Measurements from ENCODE around the gene MRPL36. TPM values are rescaled to one million over a fixed set of nuclear protein-coding genes. Genes with fewer than 3 reads are reported as not detected.

MRPL36 gene
- polyA plus RNA-seq, 1 donor (not counting 4 experiments of a cell fraction or from before 2014, with no cell fraction given), result 121 TPM

- no peak overlapping the region for H3K4me2 ChIP-seq (ENCODE audit: control insufficient read depth, extremely low read depth, insufficient read depth, low read depth, low read length)
- peaks cover 4% of the 10 kb centered on the region for H3K9me3 ChIP-seq (ENCODE audit: control insufficient read depth, low read depth, low read length)
- TF ChIP-seq EZH2 (IDR thresholded peaks at IDR 0.05; ENCODE audit: low read length), result no peak
- no peaks in the 10 kb centered on the region for H4K20me1 ChIP-seq (ENCODE audit: control insufficient read depth, extremely low read depth, insufficient read depth, low read length)
- peaks cover 13% of the 10 kb centered on the region for H3K4me1 ChIP-seq (ENCODE audit: control insufficient read depth, extremely low read depth, insufficient read depth, low read length)
- no peaks in the 10 kb centered on the region for H3K9me1 ChIP-seq (ENCODE audit: control insufficient read depth, extremely low read depth, insufficient read depth, low read length)
- H3K79me2 ChIP-seq (ENCODE audit: control insufficient read depth, insufficient read depth, low read length), result peaks cover 87% of the 10 kb centered on the region
- peaks cover 36 to 74% of the 10 kb centered on the region in 2 experiments for H3K36me3 ChIP-seq (ENCODE audit: control insufficient read depth in 2 of 2, extremely low read depth in 1 of 2, insufficient read depth in 2 of 2, low read length in 2 of 2)
- DNase-seq (ENCODE audit: low read depth, low spot score), result no peak
- no peak for FAIRE-seq
- dilution Hi-C loops (cut with MboI; ENCODE audit: extremely low pct_ligation_motif_present, low sequenced_read_pairs), result no loop called here
- H3K27me3 ChIP-seq (ENCODE audit: control insufficient read depth, extremely low read depth, insufficient read depth, low read length), result no peaks in the 10 kb centered on the region
- H3K4me3 ChIP-seq (ENCODE audit: control insufficient read depth in 2 of 3, extremely low read depth in 1 of 3, insufficient read depth in 2 of 3, low read depth in 1 of 3, low read length in 3 of 3), result no peak overlapping the region
- H3K9ac ChIP-seq (ENCODE audit: control insufficient read depth, extremely low read depth, insufficient read depth, low read length), result no peak overlapping the region
- peak overlapping the region; percentile 7 for H3K27ac ChIP-seq (ENCODE audit: control insufficient read depth, insufficient read depth, low read length)
- H2AFZ ChIP-seq (ENCODE audit: control insufficient read depth, low read length), result no peak overlapping the region
Measured at GRCh38 chr5:1807451-1808185, 8.0 kb upstream of the MRPL36 start.

DNA sequence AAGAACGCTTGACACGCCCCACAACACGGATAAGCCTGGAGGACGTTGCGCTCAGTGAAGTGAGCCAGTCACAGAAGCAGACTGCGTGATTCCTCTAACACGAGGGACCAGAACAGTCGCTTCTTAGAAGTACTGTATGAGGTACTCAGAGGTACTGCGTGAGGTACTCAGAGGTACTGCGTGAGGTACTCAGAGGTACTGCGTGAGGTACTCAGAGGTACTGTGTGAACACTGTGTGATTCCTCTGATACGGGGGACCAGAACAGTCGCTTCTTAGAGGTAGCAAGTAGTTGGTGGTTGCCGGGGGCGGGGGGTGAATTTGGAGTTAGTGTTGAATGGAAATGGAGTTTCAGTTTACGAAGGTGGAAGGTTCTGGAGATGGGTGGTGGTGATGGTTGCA lies 7.3 kb upstream of the MRPL36 start:
- no peak overlapping the region for H3K4me2 ChIP-seq (ENCODE audit: control insufficient read depth, extremely low read depth, insufficient read depth, low read depth, low read length)
- no peak overlapping the region for H3K27ac ChIP-seq (ENCODE audit: control insufficient read depth, insufficient read depth, low read length)
- TF ChIP-seq EZH2 (IDR thresholded peaks at IDR 0.05; ENCODE audit: low read length), result no peak
- TF ChIP-seq CTCF (optimal IDR thresholded peaks at IDR 0.05 in 1 of 3, IDR thresholded peaks at IDR 0.05 in 1 of 3, conservative IDR thresholded peaks at IDR 0.05 in 1 of 3; ENCODE audit: extremely low read depth in 1 of 3, insufficient read depth in 2 of 3, low read length in 3 of 3), result no peak
- FAIRE-seq (no peak), DNase-seq (ENCODE audit: low read depth, low spot score) (no peak)
- dilution Hi-C loops (cut with MboI; ENCODE audit: extremely low pct_ligation_motif_present, low sequenced_read_pairs), result no loop called here
- H4K20me1 ChIP-seq (ENCODE audit: control insufficient read depth, extremely low read depth, insufficient read depth, low read length), result no peaks in the 10 kb centered on the region
- peaks cover 13% of the 10 kb centered on the region for H3K4me1 ChIP-seq (ENCODE audit: control insufficient read depth, extremely low read depth, insufficient read depth, low read length)
- H2AFZ ChIP-seq (ENCODE audit: control insufficient read depth, low read length), result no peak overlapping the region
- peaks cover 32 to 72% of the 10 kb centered on the region in 2 experiments for H3K36me3 ChIP-seq (ENCODE audit: control insufficient read depth in 2 of 2, extremely low read depth in 1 of 2, insufficient read depth in 2 of 2, low read length in 2 of 2)
- no peaks in the 10 kb centered on the region for H3K27me3 ChIP-seq (ENCODE audit: control insufficient read depth, extremely low read depth, insufficient read depth, low read length)
- H3K79me2 ChIP-seq (ENCODE audit: control insufficient read depth, insufficient read depth, low read length), result peaks cover 88% of the 10 kb centered on the region
- no peaks in the 10 kb centered on the region for H3K9me1 ChIP-seq (ENCODE audit: control insufficient read depth, extremely low read depth, insufficient read depth, low read length)
- peaks cover 4% of the 10 kb centered on the region for H3K9me3 ChIP-seq (ENCODE audit: control insufficient read depth, low read depth, low read length)
- H3K4me3 ChIP-seq (ENCODE audit: control insufficient read depth in 2 of 3, extremely low read depth in 1 of 3, insufficient read depth in 2 of 3, low read depth in 1 of 3, low read length in 3 of 3), result no peak overlapping the region
- H3K9ac ChIP-seq (ENCODE audit: control insufficient read depth, extremely low read depth, insufficient read depth, low read length), result no peak overlapping the region

Measured in keratinocyte (primary cell).